Left hindlimb (tissue), 1 donor: ENCODE results near the gene LRRC59.
"Not testable (repeated sequence)": the region's sequence is repeated elsewhere in the genome, so short reads cannot be mapped to it uniquely, and the experiment has no call there.

Source experiments
- DNase-seq: peaks from one replicate; pipeline ENCODE4 v3.0.0-alpha.2; 2018

The LRRC59 gene

GRCh38 chr17:50397111-50397918, at the start of gene LRRC59:
LRRC59 (minus strand) TSS chr17:50397523; CDS start chr17:50397317, 206 bp downstream.
- peak; percentile 92 for DNase-seq

GRCh38 chr17:50445730-50446325, 48.5 kb upstream of the LRRC59 start:
- DNase-seq, result no peak

- DNase-seq, result no peak
Observed at GRCh38 chr17:50444841-50445715, 47.8 kb upstream of the LRRC59 start.

GRCh38 chr17:50443505-50443974, 46.2 kb upstream of the LRRC59 start:
- no peak for DNase-seq

- no peak for DNase-seq
Observed at GRCh38 chr17:50440838-50441829, 43.8 kb upstream of the LRRC59 start.

GRCh38 chr17:50440172-50440837, 43.0 kb upstream of the LRRC59 start:
- DNase-seq, result no peak

GRCh38 chr17:50439008-50439407, 41.7 kb upstream of the LRRC59 start:
- DNase-seq, result no peak

GRCh38 chr17:50437409-50437808, 40.1 kb upstream of the LRRC59 start:
- no peak for DNase-seq

GRCh38 chr17:50432125-50432762, 34.9 kb upstream of the LRRC59 start:
- DNase-seq, result no peak

- DNase-seq, result no peak
Observed at GRCh38 chr17:50430821-50431618, 33.7 kb upstream of the LRRC59 start.

- no peak for DNase-seq
Observed at GRCh38 chr17:50429793-50430192, 32.5 kb upstream of the LRRC59 start.

- no peak for DNase-seq
Observed at GRCh38 chr17:50428831-50429424, 31.6 kb upstream of the LRRC59 start.

GRCh38 chr17:50428126-50428525, 30.8 kb upstream of the LRRC59 start:
- DNase-seq, result not testable (repeated sequence)

- DNase-seq, result no peak
Observed at GRCh38 chr17:50426814-50427787, 29.8 kb upstream of the LRRC59 start.

- no peak for DNase-seq
Observed at GRCh38 chr17:50426472-50426782, 29.1 kb upstream of the LRRC59 start.

GRCh38 chr17:50425682-50426471, 28.6 kb upstream of the LRRC59 start, which contains the start of gene ACSF2:
ACSF2 (plus strand) TSS chr17:50426218; CDS start chr17:50426262, 44 bp downstream.
- DNase-seq, result peak; percentile 83

- no peak for DNase-seq
Observed at GRCh38 chr17:50424996-50425681, 27.8 kb upstream of the LRRC59 start.
